MCF 10A (cell line): ENCODE results near the gene HOXA3. TPM values are rescaled to one million over a fixed set of nuclear protein-coding genes. Genes with fewer than 3 reads are reported as not detected.

Source experiments
- BruUV-seq: library from RNA; stranded (reverse); fragments of 400-500 nt; replicated peaks from 2 replicates; lab custom pipeline; 2021; lab: Mats Ljungman, UMichigan
- CTCF ChIA-PET: fragments of 300-600 bp; sonication (Branson Sonifier 250); formaldehyde crosslinking; extraction: SDS; loops from one replicate; lab custom pipeline; 2021; ENCODE audit warnings: antibody characterized with exemption, inconsistent platforms; lab: Yijun Ruan, JAX
- POLR2A ChIA-PET: fragments of 300-600, 350-650 bp; sonication (Branson Sonifier 250); formaldehyde crosslinking; extraction: SDS; loops from one replicate; lab custom pipeline; 2020; ENCODE audit warnings: antibody characterized with exemption, inconsistent platforms; lab: Yijun Ruan, JAX
- DNase-seq: peaks from one replicate; pipeline ENCODE4 v3.0.0-alpha.2; 2018; ENCODE audit not compliant: unreplicated experiment
- H3K27ac Mint-ChIP-seq: one replicate; pipeline ENCODE4 v1.8.0; 2022; ENCODE audit warnings: mild to moderate bottlenecking, low read depth, mixed read lengths; ENCODE audit not compliant: unreplicated experiment
- H3K27me3 Mint-ChIP-seq: one replicate; pipeline ENCODE4 v1.8.0; 2022; ENCODE audit warnings: mixed read lengths; ENCODE audit not compliant: insufficient read depth, unreplicated experiment
- H3K36me3 Mint-ChIP-seq: one replicate; pipeline ENCODE4 v1.8.0; 2022; ENCODE audit warnings: mild to moderate bottlenecking, moderate library complexity, mixed read lengths; ENCODE audit not compliant: insufficient read depth, unreplicated experiment
- H3K4me1 Mint-ChIP-seq: one replicate; pipeline ENCODE4 v1.8.0; 2022; ENCODE audit warnings: mixed read lengths; ENCODE audit not compliant: insufficient read depth, unreplicated experiment
- H3K4me3 Mint-ChIP-seq: one replicate; pipeline ENCODE4 v1.8.0; 2022; ENCODE audit warnings: mild to moderate bottlenecking, moderate library complexity, mixed read lengths; ENCODE audit not compliant: unreplicated experiment
- H3K9me3 Mint-ChIP-seq: one replicate; pipeline ENCODE4 v1.8.0; 2022; ENCODE audit warnings: mixed read lengths; ENCODE audit not compliant: unreplicated experiment
- intact Hi-C: fragments of 100-400 bp; cut with micrococcal nuclease; formaldehyde crosslinking; loops from 2 replicates; pipeline ENCODE4 v1.14.1; 2022
- total RNA-seq: library from RNA; stranded (reverse); gene quantifications from 2 replicates; pipeline ENCODE4 v1.2.3, GENCODE V29; 2022
- TF ChIP-seq, protein P1 (sequence below): fragments of 200-600 bp; IDR thresholded peaks from one replicate; pipeline ENCODE4 v1.8.0; 2022; ENCODE audit warnings: antibody characterized with exemption, mild to moderate bottlenecking; ENCODE audit not compliant: unreplicated experiment

Gene HOXA3
- total RNA-seq, 1 experiment from 2014 or later: 8.2 TPM

DNA sequence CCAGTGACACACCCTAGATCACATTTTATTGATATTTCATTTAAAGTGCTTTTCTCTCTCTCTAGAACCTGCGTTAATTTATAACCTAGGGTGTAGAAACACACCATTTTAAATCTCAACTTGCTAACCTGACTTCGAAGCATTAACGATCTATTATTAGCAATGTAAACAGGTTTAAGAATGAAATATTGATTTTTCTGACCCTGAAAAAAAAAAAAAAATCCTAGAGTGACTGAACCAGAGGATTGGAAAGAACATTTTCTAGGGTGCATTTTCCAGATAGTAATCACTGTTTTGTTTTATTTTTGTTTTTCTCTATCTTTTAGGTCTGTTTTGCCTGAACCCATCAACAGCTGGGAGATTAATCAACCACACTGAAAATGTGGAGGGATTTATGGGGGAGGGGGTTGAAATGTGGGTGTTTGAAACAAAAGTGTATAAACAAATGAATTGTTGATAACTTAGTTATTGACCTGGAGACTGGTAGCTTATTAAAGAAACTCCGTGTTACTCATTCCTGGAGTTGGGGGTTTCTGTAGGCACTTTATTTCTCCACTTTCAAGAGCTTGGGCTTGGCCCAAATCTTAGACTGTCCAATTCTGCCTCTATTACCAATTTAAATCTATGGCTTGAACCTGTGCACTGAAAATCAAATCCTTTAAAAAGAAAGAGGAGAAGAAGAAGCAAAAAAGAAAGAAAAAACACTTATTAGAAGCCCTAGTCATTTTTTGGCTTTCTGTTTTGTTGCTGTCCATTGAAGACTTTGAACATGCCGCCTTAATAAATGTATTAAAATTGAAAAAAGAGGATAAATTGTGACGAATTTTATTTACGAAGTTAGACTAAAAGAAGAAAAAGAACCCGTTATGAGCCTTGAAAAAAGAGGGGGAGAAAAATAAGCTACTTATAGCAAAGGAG, 52.7 kb downstream of the HOXA3 start:
- no peak for DNase-seq
- Mint-ChIP-seq H3K9me3 (no peaks in the 10 kb centered on the region), H3K27ac (peak overlapping the region; percentile 99), H3K27me3 (no peaks in the 10 kb centered on the region), H3K4me1 (peaks cover 60% of the 10 kb centered on the region), H3K4me3 (peak overlapping the region; percentile 83), H3K36me3 (peaks cover 45% of the 10 kb centered on the region)
- POLR2A ChIA-PET: interaction anchor here (0.5 to 12.8 kb wide), 27 partner anchors 8 to 900 kb away, joined by 3 to 663 read pairs (median 4); partner anchors contain the start of genes HOXA5 and SKAP2
- CTCF ChIA-PET: interaction anchor here (0.6 to 6.6 kb wide), 20 partner anchors 9 to 417 kb away, joined by 3 to 198 read pairs (median 6); partner anchors contain the start of genes HOXA4 and HOXA5
- TF ChIP-seq, protein P1, sequence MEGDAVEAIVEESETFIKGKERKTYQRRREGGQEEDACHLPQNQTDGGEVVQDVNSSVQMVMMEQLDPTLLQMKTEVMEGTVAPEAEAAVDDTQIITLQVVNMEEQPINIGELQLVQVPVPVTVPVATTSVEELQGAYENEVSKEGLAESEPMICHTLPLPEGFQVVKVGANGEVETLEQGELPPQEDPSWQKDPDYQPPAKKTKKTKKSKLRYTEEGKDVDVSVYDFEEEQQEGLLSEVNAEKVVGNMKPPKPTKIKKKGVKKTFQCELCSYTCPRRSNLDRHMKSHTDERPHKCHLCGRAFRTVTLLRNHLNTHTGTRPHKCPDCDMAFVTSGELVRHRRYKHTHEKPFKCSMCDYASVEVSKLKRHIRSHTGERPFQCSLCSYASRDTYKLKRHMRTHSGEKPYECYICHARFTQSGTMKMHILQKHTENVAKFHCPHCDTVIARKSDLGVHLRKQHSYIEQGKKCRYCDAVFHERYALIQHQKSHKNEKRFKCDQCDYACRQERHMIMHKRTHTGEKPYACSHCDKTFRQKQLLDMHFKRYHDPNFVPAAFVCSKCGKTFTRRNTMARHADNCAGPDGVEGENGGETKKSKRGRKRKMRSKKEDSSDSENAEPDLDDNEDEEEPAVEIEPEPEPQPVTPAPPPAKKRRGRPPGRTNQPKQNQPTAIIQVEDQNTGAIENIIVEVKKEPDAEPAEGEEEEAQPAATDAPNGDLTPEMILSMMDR: no peak
- intact Hi-C loops: loop anchor here (1.0 to 5.0 kb wide), 4 partner anchors 12 to 417 kb away; no protein-coding TSS in a partner anchor
- BruUV-seq: no TSS peak

DNA sequence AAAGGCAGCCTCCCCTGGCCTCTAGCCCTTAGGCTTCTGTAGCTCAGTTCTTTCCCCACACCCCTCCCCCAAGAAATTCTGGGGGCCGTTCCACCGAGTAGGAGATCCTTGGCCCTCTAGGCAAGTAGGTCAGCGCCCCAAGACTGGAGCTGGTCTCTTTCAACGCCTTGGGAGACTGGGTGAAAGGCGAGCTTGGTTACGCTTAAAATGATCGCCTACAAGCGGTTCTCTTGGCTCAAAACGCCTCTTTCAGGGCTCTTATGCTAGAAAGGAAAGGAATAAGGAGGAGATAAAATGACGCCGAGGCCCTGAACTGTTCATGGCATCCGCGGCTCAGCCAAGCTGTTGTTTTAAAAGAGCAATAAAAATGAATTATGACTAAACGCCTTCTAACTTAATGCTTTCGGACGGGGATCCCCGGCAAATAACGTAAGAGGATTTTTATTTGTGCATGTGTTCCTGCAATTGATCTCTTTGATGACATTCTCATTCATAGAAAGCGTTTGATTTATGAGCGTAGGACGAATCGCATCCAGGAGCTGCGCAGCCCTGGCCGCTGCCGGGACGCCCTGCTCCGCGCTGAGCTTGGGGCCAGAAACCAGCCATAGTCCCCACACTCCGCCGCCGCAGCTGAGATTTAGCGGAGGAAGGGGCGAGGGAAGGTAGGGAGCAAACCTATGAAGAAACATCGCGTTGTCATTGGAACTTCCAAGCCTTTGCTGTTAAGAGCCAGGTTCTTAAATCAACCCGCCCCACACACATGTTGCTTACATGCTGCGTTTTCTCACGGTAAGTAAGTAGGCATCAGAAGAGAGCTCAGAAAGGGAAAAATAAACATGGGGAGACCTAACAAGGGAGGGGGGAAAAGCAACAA, 53.6 kb downstream of the HOXA3 start:
- Mint-ChIP-seq H3K4me1 (peaks cover 59% of the 10 kb centered on the region), H3K4me3 (peak overlapping the region; percentile 83), H3K9me3 (no peaks in the 10 kb centered on the region), H3K27me3 (no peaks in the 10 kb centered on the region), H3K27ac (peak overlapping the region; percentile 99), H3K36me3 (peaks cover 42% of the 10 kb centered on the region)
- ChIA-PET CTCF (interaction anchor here (1.1 to 6.6 kb wide), 18 partner anchors 10 to 416 kb away, joined by 3 to 198 read pairs (median 6); partner anchors contain the start of genes HOXA4 and HOXA5), POLR2A (interaction anchor here (0.6 to 12.8 kb wide), 29 partner anchors 9 to 900 kb away, joined by 3 to 663 read pairs (median 5); partner anchors contain the start of genes HOXA5 and SKAP2)
- intact Hi-C loops: loop anchor here (1.0 to 5.0 kb wide), 6 partner anchors 12 to 416 kb away; no protein-coding TSS in a partner anchor
- TSS peak; percentile 3 for BruUV-seq
- DNase-seq: peak; percentile 74
- TF ChIP-seq, protein P1: no peak

DNA sequence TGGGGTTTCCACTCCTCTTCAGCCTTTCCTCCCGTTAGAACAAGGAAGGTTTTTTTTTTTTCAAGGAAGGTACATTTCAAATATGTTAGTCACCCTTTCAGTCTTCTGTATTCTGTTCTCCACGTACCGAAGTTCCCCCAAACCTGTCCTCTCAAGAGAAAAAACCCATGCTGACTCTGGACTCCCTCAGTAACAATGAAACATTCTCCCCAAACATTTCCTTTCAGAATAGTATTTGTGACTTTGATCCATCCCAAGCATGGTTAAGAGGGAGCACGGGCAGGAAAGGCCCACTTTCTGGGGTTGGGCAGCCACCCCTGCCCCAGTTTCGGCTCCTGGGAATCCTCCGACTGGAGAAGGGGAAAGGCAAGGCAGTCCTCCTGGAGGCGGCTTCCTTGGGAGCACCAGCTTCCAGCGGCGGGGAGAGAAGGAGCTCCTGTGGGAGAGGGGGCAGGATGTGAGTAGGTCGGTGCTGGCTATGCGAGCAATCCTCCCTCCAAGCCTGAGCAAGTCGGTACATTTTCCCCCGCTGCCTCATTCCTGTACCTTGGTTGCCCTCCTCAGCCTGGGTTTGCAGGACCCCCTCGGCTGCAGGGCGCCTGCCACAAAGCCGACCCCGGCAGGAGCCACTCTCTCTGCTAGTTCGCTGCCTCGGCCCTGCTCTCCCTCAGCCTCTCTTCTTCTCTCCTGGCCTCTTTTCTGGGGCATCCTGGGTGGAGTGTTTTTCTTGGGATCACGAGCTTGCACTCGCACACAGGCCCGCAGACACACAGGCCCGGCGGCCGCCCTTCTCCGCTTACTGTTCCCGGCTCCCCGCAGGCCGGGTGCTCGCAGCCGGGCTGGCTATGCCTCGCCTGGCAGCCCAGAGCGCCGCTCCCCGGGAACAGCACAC, 54.5 kb downstream of the HOXA3 start:
- ChIA-PET CTCF (interaction anchor here (0.5 to 6.6 kb wide), 23 partner anchors 8 to 822 kb away, joined by 3 to 198 read pairs (median 5); partner anchors contain the start of genes HOXA4 and HOXA5), POLR2A (interaction anchor here (0.6 to 12.8 kb wide), 35 partner anchors 10 to 899 kb away, joined by 3 to 663 read pairs (median 6); partner anchors contain the start of genes HOXA5 and SKAP2)
- Mint-ChIP-seq H3K36me3 (peaks cover 34% of the 10 kb centered on the region), H3K9me3 (no peaks in the 10 kb centered on the region), H3K27me3 (no peaks in the 10 kb centered on the region), H3K4me1 (peaks cover 60% of the 10 kb centered on the region), H3K4me3 (peak overlapping the region; percentile 83), H3K27ac (peak overlapping the region; percentile 99)
- BruUV-seq: no TSS peak
- intact Hi-C loops: loop anchor here (1.0 to 5.0 kb wide), 5 partner anchors 51 to 415 kb away; no protein-coding TSS in a partner anchor
- TF ChIP-seq, protein P1: peak; percentile 19
- DNase-seq: peak; percentile 59
